ENCODE results near the gene UQCR10. TPM values are rescaled to one million over a fixed set of nuclear protein-coding genes. Genes with fewer than 3 reads are reported as not detected.

Gene UQCR10
- total RNA-seq, 1 experiment from 2014 or later = 119 TPM

- Histone ChIP-seq H3K4me3 (replicated peaks in 1 of 2; ENCODE audit: low read depth in 1 of 2, low read length in 2 of 2) (no peak overlapping the region), H3K4me2 (ENCODE audit: low read length) (no peak overlapping the region), H3K4me1 (ENCODE audit: control insufficient read depth in 1 of 2, insufficient read depth in 2 of 2, low read length in 2 of 2) (no peaks in the 10 kb centered on the region), H2AFZ (ENCODE audit: low read depth, low read length, poor library complexity, severe bottlenecking) (no peak overlapping the region), H3K27ac (ENCODE audit: low read depth, low read length) (no peak overlapping the region), H4K20me1 (ENCODE audit: insufficient read depth) (no peaks in the 10 kb centered on the region), H3K36me3 (ENCODE audit: control insufficient read depth in 1 of 2, insufficient read depth in 2 of 2, low read length in 2 of 2) (no peaks in the 10 kb centered on the region), H3K9ac (ENCODE audit: low read length) (no peak overlapping the region), H3K9me3 (ENCODE audit: control insufficient read depth in 1 of 2, insufficient read depth in 1 of 2, low read depth in 1 of 2, low read length in 2 of 2) (no peaks in the 10 kb centered on the region), H3K9me2 (ENCODE audit: insufficient read depth) (no peaks in the 10 kb centered on the region), H3K79me2 (ENCODE audit: insufficient read depth, low read length) (no peaks in the 10 kb centered on the region), H3K27me3 (ENCODE audit: insufficient read depth, low read length) (no peaks in the 10 kb centered on the region)
- DNase-seq (ENCODE audit: low read depth, low spot score) (no peak), ATAC-seq (no peak)
- intact Hi-C loops (cut with micrococcal nuclease) = no loop called here
- CTCF ChIA-PET = no interaction called here
- BruUV-seq (replicated peaks) = no TSS peak
- POLR2A ChIA-PET = no interaction called here
- RAD21 ChIA-PET (ENCODE audit: low non-redundant PET in 1 of 2, low total read pairs in 2 of 2, uncharacterized antibody in 2 of 2, unreplicated experiment in 2 of 2) = interaction anchor here in 1 of 2 experiments (0.5 kb wide), 1 partner anchor 1348 kb away, joined by 5 read pairs; the partner anchor contains the start of gene SMTN
- TF ChIP-seq EGR1 (IDR thresholded peaks at IDR 0.05; ENCODE audit: low read depth) (no peak), ZNF274 (IDR thresholded peaks at IDR 0.05; ENCODE audit: low read depth, low read length) (no peak), SIN3A (IDR thresholded peaks at IDR 0.05; ENCODE audit: low read depth) (no peak), JUND (IDR thresholded peaks at IDR 0.05) (no peak), ATF3 (IDR thresholded peaks at IDR 0.05) (no peak)
Measured at GRCh38 chr22:29732883-29733282, 34.3 kb upstream of the UQCR10 start.

DNA sequence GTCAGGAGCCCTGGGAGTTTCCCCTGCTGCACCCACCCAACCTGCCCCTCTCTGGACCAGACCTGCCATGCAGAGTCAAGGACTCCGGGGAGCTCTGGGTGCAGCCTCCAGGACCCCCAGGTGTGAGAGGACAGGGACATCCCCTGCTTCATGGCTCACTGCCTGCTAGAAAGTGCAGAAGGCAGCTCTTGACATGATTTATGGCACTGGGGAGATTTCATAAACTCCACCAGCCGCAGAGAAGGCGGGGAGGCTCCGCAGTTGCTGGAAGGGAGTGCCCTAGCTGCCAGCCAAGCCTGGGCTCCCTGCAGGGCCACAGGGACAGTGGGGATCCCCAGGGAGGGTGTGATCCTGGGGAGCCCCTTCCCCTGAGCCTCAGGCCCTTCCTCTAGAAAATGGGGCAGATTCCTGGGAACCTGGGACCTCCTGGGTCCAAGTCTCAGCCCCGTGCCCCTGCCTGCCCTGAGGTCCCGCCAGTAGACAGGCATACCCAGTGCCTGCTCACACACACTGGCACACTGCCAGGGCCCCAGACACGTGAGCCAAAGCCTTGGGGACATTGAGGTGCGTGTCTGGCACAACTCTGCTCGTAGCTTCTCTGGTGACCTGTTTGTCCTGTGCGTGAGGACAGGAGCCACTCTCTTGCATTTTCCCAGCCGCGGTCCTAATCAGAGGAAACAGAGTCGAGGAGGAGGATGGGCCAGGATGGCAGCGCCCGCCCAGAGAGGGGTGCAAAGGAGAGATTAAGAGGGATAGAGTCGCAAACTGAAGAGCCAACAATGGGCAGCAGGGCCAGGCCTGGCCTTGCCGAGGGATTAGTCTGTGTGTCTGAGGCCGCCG is 33.6 kb upstream of the UQCR10 start:
- H3K4me3 ChIP-seq (replicated peaks in 1 of 2; ENCODE audit: low read depth in 1 of 2, low read length in 2 of 2) = no peak overlapping the region
- H3K4me1 ChIP-seq (ENCODE audit: control insufficient read depth in 1 of 2, insufficient read depth in 2 of 2, low read length in 2 of 2) = no peaks in the 10 kb centered on the region
- no peaks in the 10 kb centered on the region for H3K9me3 ChIP-seq (ENCODE audit: control insufficient read depth in 1 of 2, insufficient read depth in 1 of 2, low read depth in 1 of 2, low read length in 2 of 2)
- H4K20me1 ChIP-seq (ENCODE audit: insufficient read depth) = no peaks in the 10 kb centered on the region
- no peaks in the 10 kb centered on the region for H3K9me2 ChIP-seq (ENCODE audit: insufficient read depth)
- H3K79me2 ChIP-seq (ENCODE audit: insufficient read depth, low read length) = no peaks in the 10 kb centered on the region
- CTCF ChIA-PET = no interaction called here
- POLR2A ChIA-PET = no interaction called here
- H3K27me3 ChIP-seq (ENCODE audit: insufficient read depth, low read length) = no peaks in the 10 kb centered on the region
- no peak overlapping the region for H3K4me2 ChIP-seq (ENCODE audit: low read length)
- H2AFZ ChIP-seq (ENCODE audit: low read depth, low read length, poor library complexity, severe bottlenecking) = no peak overlapping the region
- BruUV-seq (replicated peaks) = no TSS peak
- H3K36me3 ChIP-seq (ENCODE audit: control insufficient read depth in 1 of 2, insufficient read depth in 2 of 2, low read length in 2 of 2) = no peaks in the 10 kb centered on the region
- ATAC-seq (no peak), DNase-seq (ENCODE audit: low read depth, low spot score) (no peak)
- no peak overlapping the region for H3K27ac ChIP-seq (ENCODE audit: low read depth, low read length)
- RAD21 ChIA-PET (ENCODE audit: low non-redundant PET in 1 of 2, low total read pairs in 2 of 2, uncharacterized antibody in 2 of 2, unreplicated experiment in 2 of 2) = no interaction called here
- H3K9ac ChIP-seq (ENCODE audit: low read length) = no peak overlapping the region
- intact Hi-C loops (cut with micrococcal nuclease) = no loop called here
- TF ChIP-seq RAD21 (IDR thresholded peaks at IDR 0.05; ENCODE audit: low read depth) (no peak), ZNF274 (IDR thresholded peaks at IDR 0.05; ENCODE audit: low read depth, low read length) (no peak), EGR1 (IDR thresholded peaks at IDR 0.05; ENCODE audit: low read depth) (no peak), TCF7L2 (IDR thresholded peaks at IDR 0.05; ENCODE audit: borderline replicate concordance, extremely low read depth, insufficient read depth, insufficient read length) (no peak), YY1 (IDR thresholded peaks at IDR 0.05; ENCODE audit: extremely low read depth, insufficient replicate concordance, low read depth, low read length) (no peak), SRF (IDR thresholded peaks at IDR 0.05; ENCODE audit: low read depth) (no peak), ZFX (IDR thresholded peaks at IDR 0.05) (no peak), FOSL1 (IDR thresholded peaks at IDR 0.05; ENCODE audit: low read depth) (no peak), ATF3 (IDR thresholded peaks at IDR 0.05) (no peak), SP1 (IDR thresholded peaks at IDR 0.05; ENCODE audit: low read depth) (no peak)
- TF ChIP-seq, protein P1, sequence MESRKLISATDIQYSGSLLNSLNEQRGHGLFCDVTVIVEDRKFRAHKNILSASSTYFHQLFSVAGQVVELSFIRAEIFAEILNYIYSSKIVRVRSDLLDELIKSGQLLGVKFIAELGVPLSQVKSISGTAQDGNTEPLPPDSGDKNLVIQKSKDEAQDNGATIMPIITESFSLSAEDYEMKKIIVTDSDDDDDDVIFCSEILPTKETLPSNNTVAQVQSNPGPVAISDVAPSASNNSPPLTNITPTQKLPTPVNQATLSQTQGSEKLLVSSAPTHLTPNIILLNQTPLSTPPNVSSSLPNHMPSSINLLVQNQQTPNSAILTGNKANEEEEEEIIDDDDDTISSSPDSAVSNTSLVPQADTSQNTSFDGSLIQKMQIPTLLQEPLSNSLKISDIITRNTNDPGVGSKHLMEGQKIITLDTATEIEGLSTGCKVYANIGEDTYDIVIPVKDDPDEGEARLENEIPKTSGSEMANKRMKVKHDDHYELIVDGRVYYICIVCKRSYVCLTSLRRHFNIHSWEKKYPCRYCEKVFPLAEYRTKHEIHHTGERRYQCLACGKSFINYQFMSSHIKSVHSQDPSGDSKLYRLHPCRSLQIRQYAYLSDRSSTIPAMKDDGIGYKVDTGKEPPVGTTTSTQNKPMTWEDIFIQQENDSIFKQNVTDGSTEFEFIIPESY (IDR thresholded peaks at IDR 0.05; ENCODE audit: extremely low read depth, insufficient replicate concordance, low read length) = no peak
- TF ChIP-seq, protein P2, sequence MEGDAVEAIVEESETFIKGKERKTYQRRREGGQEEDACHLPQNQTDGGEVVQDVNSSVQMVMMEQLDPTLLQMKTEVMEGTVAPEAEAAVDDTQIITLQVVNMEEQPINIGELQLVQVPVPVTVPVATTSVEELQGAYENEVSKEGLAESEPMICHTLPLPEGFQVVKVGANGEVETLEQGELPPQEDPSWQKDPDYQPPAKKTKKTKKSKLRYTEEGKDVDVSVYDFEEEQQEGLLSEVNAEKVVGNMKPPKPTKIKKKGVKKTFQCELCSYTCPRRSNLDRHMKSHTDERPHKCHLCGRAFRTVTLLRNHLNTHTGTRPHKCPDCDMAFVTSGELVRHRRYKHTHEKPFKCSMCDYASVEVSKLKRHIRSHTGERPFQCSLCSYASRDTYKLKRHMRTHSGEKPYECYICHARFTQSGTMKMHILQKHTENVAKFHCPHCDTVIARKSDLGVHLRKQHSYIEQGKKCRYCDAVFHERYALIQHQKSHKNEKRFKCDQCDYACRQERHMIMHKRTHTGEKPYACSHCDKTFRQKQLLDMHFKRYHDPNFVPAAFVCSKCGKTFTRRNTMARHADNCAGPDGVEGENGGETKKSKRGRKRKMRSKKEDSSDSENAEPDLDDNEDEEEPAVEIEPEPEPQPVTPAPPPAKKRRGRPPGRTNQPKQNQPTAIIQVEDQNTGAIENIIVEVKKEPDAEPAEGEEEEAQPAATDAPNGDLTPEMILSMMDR (IDR thresholded peaks at IDR 0.05 in 2 of 3, conservative IDR thresholded peaks at IDR 0.05 in 1 of 3; ENCODE audit: borderline replicate concordance in 1 of 3, insufficient read depth in 1 of 3, low read depth in 2 of 3, low read length in 2 of 3) = no peak

Data from HCT116 (cell line).